Kidney glomerular epithelial cell (primary cell): ENCODE measurements around the gene SYNGR4.

Source experiments
- DNase-seq: peaks from one replicate; lab custom pipeline; 2025; lab: John Stamatoyannopoulos, UW

Gene SYNGR4

DNA sequence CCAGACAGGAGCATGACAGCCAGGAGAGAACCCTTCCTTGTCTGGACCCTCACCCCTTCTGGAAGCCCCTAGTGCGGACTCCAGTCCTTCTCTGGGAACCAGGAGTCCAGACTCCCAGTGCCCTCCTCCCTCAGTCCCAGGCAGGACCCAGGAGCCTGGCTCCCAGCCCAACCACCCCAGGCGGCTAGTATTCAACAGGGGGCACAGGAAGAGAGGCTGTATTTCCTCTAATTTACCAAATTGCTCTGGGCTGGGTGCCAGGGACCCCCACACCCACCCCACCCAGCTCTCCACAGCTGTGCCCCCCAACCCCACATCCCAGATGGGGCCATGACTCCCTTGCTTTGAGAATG is 32.6 kb downstream of the SYNGR4 start:
- DNase-seq: no peak

DNA sequence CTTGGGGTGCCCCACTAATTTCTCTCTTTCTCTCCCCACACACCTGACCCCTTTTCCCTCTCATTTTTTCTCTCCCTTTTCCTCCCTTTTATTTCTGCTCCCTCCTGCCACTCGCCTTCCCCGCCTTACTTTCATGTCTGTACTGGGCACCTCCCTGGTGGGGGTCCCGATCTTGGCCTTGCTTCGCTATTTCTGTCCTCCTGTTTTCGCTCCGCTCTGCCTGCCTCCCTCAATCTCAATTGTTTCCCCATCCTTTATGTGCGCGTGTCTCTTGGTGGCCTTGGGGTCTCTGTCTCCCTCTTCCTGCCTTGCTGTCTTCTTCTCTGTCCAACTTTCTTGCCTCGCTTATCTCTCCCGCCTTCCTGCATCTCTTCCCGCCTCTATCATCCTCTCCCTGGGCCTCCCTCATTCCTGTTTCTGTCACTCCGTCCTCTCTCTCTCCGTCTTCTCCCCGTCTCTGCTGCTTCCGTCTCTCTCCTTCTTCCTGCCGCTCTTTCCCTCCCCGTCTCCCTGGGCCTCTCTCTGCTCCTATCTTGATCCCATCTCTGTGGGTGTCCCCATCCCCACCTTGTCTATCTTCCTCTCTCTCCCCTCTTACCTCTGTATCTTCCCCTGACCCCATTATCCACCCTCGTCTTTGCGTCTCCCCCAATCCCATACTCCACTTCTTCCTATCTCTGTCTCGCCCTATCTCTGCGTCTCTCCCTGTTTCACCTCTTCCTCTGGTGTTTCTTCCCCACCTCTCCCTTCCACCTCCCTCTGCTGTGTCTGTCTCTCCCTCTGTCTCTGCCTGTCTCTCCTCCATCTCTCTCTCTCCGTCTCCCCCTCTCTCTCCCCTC is 33.3 kb downstream of the SYNGR4 start:
- DNase-seq: no peak

DNA sequence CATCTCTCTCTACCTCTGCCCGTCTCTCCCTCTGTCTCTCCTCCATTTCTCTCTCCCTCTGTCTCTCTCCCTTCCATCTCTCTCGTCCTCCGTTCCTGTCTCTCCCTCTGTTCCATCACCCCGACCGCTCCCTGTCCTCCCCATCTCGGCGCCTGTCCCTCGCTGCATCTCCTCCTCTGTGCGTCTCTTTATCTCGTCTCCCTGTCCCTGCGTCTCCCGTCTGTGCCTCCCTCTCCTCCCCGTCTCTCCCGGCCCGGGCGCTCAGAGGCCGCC is 33.9 kb downstream of the SYNGR4 start:
- DNase-seq: no peak

DNA sequence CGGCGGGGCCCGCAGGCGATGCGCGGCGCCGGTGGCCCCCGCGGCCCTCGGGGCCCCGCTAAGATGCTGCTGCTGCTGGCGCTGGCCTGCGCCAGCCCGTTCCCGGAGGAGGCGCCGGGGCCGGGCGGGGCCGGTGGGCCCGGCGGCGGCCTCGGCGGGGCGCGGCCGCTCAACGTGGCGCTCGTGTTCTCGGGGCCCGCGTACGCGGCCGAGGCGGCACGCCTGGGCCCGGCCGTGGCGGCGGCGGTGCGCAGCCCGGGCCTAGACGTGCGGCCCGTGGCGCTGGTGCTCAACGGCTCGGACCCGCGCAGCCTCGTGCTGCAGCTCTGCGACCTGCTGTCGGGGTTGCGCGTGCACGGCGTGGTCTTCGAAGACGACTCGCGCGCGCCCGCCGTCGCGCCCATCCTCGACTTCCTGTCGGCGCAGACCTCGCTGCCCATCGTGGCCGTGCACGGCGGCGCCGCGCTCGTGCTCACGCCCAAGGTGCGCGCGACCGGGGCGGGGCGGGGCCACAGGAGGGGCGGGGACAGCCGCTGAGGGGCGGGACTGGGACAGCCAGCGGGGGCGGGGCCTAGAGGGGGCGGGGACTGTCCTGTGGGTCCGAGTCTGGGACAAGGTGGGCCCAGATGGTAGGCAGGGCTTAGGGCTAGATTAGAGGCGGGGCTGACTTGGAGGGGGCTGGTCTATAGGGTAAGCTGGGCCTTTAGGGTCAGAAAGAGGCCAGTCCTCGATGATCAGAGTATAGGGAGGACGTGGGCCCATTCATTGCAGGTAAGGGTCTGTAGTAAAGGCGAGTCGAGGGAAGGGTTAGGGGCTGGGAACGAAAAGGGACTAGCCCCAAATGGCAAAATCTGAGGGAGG is 34.4 kb downstream of the SYNGR4 start:
- no peak for DNase-seq

DNA sequence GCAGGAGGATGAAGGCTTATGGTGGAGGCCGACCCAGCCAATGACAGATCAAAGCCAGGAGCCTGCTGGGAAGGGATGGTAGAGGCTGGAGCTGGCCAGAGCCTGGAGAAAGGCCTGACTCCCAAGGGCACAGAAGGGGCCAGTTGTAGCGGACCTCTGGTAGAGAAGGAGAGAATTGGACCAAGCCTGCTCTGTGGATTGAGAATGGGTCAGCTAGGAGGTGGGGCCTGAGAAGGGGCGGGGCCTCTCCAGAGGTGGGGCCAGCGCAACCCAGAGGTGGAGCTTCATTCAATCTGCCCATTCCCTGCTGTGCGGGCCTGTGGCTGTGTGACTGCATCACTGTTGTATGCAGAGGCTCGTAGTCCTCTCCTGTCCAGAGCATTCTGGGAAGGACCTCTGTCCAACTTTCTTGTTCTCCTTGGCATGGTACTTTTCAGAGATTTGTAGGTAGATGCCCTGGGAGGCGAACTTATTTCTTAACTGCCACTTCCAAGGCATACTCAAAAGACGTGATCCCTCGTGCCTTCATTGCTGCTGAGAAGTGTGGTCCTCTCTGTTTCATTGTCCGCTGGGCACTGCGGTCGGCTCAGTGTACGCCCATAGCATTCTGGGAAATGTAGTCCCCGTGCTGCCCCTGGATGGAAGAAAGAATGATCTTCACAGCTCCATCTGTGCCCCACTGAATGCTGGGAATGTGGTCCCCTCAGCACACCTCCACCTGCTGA is 36.0 kb downstream of the SYNGR4 start:
- no peak for DNase-seq

DNA sequence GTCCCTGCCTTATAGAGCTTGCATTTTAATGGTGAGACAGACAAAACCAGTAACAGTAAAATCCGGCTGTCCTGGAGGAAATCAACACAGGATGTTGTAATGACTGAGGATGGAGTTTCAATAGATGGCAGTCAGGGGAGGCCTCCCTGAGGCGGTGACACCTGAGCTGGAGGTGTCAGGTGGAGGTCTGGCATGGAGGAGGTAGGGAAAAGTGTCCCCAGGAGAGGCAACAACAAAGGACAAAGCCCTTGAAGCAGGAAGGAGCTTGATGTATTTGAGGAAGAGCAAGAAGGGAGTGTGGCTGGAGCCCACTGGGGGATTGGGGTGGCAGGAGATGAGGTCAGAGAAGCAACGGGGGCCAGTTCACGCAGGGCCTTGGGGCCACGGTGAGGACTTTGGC is 37.1 kb downstream of the SYNGR4 start:
- DNase-seq: no peak

DNA sequence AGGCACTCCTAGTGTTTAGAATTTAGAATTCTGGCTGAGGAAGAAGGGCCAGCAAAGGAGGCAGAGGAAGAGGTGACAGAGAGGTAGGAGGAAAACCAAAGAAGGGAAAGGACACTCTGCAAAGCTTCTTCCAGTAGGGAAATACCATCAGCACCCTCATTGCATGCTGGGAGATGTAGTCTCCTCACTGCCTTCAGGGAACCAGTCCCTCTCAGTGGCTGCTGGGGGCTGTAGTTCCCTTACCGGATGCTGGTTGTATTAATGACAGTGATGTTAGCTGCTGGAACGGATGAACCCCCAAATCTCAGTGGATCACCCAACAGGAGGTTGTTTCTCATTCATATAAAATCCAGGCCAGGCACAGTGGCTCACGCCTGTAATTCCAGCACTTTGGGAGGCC is 39.4 kb downstream of the SYNGR4 start:
- DNase-seq: peak; percentile 27

DNA sequence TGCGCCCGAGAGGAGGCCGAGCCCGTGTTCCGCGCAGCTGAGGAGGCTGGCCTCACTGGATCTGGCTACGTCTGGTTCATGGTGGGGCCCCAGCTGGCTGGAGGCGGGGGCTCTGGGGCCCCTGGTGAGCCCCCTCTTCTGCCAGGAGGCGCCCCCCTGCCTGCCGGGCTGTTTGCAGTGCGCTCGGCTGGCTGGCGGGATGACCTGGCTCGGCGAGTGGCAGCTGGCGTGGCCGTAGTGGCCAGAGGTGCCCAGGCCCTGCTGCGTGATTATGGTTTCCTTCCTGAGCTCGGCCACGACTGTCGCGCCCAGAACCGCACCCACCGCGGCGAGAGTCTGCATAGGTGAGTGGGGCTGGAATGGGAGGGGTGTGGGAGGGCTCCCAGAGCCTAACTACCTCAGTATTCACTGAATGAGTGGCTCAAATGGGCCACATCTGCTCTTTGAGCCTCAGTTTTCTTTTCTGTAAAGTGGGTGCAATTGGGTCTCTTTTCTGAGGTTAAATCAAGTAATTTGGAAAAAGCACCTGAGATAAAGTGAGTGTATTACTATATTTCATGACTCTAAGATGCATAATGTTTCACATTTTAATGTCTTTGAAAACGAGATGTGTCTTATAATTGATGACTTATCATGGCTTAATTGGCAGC is 41.0 kb downstream of the SYNGR4 start:
- no peak for DNase-seq

DNA sequence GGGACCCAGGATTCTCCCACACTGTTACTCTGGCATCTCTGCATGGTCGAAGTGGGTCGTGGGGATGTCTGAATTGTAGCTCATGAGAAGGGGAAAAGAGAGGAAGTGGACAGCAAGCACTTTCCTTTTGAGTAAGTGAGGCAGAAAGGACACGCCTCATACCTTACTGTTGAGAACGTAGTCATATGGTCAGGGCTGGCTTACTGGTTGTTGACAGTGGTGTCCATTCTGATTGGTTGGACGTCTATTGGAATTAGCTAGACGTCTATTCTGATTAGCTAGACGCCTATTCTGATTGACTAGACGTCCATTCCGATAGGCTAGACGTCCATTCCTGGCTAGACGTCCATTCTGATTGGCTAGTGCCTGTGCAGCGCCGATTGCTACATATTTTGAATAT is 41.7 kb downstream of the SYNGR4 start:
- DNase-seq: no peak

DNA sequence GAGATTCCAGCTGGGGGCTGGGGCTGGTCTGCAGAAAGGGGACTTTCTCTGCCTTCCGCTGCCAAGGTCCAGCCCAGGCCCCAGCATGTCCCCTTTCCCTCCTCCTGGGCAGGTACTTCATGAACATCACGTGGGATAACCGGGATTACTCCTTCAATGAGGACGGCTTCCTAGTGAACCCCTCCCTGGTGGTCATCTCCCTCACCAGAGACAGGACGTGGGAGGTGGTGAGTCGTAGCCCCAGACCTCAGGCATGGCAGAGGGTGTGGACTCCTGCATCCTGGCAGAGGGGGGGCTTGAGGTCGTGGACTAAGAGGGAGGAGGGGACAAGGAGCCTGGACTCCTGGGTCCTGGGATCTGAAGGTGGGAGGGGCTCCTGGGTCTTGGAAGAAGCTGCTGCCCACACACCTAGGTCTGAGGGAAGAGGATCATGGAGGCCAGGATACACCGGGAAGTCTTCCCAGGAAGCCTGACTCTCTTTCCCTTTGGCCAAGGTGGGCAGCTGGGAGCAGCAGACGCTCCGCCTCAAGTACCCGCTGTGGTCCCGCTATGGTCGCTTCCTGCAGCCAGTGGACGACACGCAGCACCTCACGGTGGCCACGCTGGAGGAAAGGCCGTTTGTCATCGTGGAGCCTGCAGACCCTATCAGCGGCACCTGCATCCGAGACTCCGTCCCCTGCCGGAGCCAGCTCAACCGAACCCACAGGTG is 49.9 kb downstream of the SYNGR4 start:
- no peak for DNase-seq

DNA sequence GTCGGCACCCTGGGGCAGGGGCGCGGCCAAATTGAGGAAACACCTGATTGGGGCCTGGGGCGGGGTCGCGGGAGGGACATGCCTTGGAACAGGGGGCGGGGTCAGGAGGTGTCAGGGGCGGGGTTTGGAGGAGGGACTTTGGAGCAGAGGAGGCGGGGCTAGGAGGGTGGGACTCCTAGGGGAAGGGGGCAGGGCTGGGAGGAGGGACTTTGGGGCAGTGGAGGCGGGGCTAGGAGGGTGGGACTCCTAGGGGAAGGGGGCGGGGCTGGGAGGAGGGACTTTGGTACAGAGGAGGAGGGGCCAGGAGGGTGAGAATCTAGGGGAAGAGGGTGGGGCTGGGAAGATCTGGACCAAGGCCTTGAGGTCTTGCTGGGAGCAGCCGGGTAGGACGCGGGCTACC is 51.2 kb downstream of the SYNGR4 start:
- no peak for DNase-seq

DNA sequence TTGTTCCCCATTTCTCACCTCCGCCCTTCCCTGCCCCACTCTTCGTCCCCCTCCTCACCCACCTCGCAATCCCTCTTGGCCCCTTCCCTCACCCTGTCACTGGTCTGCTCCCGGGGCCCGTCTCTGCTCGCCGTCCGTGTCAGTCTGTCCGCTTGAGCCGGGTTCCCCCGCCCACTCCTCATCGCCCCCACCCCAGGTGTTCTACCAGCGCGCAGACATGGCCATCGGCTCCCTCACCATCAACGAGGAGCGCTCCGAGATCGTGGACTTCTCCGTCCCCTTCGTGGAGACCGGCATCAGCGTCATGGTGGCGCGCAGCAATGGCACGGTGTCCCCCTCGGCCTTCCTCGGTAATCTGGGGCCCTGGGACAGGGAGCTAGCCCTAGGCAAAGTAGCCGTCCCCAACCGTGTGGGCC is 51.6 kb downstream of the SYNGR4 start:
- DNase-seq: no peak

DNA sequence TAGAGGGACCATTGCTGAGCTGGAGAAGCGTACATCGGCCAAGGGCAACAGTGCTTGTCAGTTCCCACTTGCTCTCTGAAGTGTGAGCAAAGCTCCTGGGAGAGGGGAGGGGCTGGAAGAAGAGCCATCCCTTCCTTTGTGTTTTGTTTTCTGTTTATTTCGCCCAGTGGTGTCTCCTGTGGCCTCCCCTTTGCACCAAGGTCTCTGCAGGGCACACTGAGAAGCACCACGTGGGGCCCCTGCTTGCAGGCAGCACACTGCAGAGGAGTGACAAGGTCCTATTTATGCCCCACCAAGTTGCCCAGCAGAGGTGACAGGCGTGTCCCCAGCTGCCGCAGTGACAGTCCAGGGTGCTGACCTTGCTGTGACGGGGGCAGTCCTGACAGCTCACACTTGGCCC is 53.3 kb downstream of the SYNGR4 start:
- DNase-seq: no peak

DNA sequence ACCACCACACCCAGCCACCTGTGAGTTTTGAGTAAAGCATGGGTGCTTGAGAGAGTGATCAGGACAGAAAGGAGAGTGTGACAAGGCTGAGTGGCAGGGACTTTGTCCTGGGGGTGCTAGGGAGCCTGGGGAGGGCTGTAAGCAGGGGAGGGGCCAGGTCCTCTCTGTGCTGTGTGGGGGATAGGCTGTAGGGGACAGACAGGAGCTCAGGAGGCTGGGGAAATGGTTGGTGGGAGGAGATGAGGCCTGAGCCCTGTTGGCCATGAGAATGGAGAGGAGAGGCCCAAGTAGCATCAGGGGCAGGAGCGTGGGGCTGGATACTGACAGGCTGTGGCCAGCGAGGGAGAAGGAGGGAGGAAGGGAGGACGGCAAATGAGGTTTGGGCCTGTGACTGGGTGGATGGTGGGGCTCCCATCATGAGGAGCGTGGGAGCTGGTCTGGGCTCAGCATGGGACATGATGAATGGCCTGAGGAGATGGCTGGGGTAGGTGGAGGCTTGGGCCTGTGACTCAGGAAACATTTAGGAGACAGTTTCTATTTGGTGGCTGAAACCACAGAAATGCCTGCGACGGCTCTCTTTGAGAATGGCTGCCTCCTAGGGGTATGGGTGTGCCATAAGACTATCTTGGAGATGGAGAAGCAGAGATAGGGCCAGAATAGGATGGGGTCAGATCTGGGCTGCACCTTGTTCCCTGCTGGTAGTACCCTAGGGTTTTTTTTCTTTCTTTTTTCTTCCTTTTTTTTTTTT is 54.3 kb downstream of the SYNGR4 start:
- no peak for DNase-seq

DNA sequence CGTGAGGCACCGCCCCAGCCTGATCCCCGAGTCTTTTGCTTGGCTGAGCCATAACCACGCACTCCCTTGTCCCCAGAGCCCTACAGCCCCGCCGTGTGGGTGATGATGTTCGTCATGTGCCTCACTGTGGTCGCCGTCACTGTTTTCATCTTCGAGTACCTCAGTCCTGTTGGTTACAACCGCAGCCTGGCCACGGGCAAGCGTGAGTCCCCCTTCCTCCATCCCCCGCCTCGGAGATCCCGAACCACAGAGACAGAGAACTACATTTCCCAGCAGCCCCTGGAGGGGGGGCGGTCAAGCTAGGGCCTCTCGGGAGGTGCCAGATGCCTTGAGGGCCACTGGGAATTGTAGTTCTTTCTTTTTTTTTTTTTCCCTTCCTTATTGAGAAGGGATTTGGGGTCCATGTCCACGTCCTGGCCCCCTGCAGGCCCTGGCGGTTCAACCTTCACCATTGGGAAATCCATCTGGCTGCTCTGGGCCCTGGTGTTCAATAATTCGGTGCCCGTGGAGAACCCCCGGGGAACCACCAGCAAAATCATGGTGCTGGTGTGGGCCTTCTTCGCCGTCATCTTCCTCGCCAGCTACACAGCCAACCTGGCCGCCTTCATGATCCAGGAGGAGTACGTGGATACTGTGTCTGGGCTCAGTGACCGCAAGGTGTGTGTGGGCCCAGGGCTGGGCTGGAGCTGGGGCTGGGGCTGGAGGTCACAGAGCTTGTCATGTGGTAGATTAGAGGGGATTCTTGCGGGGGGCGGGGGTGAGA is 55.2 kb downstream of the SYNGR4 start:
- DNase-seq: no peak

DNA sequence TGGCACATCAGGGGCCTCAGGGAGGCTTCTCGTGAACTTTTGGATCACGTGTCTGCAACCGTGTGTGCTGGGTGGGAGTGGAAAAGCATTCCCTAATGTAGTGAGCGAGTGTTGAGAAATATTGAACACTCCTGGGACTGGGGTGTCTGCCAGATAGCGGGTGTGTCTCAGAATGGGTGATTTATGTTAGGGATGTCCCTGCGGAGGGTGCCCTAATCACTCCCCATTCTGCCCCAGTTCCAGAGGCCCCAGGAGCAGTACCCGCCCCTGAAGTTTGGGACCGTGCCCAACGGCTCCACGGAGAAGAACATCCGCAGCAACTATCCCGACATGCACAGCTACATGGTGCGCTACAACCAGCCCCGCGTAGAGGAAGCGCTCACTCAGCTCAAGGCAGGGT is 57.4 kb downstream of the SYNGR4 start:
- DNase-seq: no peak

DNA sequence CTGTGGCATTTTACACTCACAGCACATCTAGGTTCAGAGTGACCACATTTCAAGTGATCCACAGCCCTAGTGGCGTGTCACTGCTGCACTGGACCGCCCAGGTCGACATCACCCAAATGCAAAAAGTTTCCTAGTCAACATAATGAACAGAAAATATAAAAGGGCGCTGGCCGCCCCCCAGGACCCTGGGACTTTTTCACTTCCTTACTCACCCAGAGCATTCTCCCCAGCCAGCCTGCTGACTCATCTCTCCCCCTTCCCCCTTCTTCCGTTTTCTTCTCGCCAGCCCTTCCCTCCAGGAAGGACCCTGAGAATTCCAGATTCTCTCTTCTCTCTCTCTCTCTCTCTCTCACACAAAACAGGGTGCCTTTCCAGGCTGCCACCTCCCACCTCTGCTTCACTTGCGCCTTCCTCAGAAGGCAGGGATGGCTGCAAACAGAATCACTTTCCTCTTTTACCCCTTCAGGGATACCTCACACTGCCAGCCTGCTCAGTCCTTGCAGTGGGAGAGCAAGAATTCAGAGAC is 60.6 kb downstream of the SYNGR4 start:
- DNase-seq: peak; percentile 52
